22Rv1 (cell line): Measurements from ENCODE around the gene UCKL1.
A peak's percentile ranks its signal among the peaks of the same experiment; 100 is the strongest.

Experiments used
- H3K27ac ChIP-seq: fragments of 450-650 bp; 2 replicates; pipeline ENCODE4 v1.5.1; 2017
- ZFX ChIP-seq: fragments of 450-650 bp; IDR thresholded peaks from 2 replicates; pipeline ENCODE4 v1.6.1; 2017; ENCODE audit warnings: antibody characterized with exemption, borderline replicate concordance
- TF ChIP-seq, protein P1 (sequence below): fragments of 450-650 bp; IDR thresholded peaks from 2 replicates; pipeline ENCODE4 v1.5.1; 2017; ENCODE audit warnings: mild to moderate bottlenecking

UCKL1 gene

DNA sequence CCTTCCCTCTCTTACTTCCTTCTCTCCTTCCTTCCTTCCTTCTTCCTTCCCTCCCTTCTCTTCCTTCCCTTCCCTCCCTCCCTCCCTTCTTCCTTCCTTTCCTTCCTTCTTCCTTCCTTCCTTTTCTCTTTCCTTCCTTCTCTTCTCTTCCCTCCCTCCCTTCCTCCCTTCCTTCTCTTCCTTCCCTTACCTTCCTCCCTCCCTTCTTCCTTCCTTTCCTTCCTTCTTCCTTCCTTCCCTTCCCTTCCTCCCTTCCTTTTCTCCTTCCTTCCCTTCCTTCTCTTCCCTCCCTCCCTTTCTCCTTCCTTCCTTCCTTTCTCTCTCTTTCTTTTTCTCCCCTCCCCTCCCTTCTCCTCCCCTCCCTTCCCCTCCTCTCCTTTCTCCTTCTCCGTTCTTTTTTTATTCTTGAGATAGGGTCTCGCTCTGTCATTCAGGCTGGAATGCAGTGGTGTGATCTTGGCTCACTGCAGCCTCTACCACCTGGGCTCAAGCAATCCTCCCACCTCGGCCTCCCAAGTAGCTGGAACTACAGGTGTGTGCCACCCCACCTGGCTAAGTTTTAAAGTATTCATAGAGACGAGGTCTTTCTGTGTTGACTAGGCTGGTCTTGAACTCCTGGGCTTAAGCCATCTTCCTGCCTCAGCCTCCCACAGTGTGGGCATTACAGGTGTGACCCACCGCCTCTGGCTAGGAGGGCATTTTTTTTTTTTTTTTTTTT, 14.7 kb upstream of the UCKL1 start:
- H3K27ac ChIP-seq = peak overlapping the region; percentile 31; the same call in 1 of the 2 replicates
- TF ChIP-seq, protein P1, sequence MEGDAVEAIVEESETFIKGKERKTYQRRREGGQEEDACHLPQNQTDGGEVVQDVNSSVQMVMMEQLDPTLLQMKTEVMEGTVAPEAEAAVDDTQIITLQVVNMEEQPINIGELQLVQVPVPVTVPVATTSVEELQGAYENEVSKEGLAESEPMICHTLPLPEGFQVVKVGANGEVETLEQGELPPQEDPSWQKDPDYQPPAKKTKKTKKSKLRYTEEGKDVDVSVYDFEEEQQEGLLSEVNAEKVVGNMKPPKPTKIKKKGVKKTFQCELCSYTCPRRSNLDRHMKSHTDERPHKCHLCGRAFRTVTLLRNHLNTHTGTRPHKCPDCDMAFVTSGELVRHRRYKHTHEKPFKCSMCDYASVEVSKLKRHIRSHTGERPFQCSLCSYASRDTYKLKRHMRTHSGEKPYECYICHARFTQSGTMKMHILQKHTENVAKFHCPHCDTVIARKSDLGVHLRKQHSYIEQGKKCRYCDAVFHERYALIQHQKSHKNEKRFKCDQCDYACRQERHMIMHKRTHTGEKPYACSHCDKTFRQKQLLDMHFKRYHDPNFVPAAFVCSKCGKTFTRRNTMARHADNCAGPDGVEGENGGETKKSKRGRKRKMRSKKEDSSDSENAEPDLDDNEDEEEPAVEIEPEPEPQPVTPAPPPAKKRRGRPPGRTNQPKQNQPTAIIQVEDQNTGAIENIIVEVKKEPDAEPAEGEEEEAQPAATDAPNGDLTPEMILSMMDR = no peak
- TF ChIP-seq ZFX = no peak

DNA sequence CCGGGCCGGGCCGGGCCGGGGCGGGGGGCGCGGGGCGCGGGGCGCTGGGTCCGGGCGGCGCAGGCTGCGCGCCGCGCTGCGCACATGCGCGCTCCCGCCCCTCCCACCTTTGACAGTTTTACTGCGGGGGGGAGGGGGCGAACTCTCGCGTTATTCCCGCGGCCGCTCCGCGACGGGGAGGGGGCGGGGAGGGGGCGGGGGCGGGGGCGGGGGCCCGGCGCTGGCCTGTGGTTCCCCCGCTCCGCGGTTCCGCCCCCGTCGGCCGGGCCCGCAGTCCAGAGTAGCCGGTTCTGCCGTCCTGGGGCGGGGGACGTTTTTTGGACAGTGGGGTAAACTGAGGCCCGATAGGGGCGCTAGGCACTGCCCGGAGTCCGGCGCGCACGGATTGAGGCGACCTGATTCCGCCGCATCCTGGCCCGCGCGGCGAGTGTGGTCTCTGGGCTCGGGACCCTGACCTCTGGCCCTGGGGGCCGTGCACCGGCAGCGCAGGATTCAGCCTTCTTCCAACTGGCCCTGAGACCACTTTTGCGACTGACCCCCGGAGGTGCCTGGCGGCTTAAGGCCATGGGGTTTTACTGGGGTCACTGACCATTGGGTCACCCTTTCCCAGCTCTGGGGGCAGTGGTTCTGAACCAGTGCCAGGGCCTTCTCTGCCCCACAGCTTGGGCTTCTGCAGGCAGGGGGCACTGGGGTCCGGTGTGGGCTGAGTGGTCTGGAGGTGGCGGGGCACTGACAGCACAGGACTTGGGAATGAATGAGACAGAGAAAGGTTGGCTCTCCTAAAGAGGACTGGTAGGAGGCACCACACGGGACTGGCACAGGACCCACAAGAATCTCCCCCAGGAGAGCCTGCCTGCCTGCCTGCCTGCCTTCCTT, 13.9 kb upstream of the UCKL1 start, which contains the start of gene ZNF512B:
Gene ZNF512B (minus strand): TSS at position 93 of the 876 bp plus-strand sequence. CDS start 1,980 bp downstream, outside the sequence.
- no peak for TF ChIP-seq ZFX
- TF ChIP-seq, protein P1 = no peak
- peak within 1 kb of the TSS; percentile 77 for H3K27ac ChIP-seq

DNA sequence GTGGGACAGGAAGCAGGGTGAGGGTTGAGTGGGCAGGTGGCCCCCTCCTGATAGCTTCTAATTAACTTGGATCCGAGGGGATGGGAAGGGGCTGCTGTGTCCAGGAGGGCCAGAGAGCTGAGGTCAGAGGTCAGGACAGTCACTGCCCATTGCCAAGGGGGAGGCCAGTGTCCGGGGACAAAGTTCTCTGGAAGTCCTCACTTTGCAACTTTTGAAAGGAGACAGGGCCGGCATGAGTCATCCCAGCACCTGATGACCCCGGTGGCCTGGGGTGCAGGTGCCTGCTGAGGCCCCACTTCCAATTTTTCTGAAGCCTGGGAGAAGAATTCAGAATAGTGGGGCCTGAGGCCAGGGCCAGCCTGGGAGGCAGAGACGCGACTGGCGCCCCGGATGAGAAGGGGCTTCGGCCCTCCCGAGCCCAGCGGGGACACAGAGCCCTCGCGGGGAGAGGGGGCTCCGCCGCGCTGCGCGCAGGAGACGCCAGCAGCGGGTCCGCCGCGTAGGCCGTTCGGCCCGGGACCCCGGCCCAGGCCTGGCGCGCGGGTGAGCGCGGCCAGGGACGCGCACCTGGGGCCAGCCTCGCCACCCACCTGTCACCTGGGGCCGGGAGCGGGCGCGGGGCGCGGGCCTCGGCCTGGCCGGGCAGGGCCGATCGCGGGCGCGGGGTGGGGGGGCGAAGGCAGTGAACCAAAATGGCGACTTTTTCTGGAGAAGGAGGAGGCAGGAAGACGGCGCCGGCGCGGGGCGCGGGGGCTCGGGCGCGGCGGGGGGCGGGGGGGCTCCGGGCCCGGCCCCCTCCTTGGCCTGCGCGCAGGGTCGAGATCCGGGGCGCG, 12.9 kb upstream of the UCKL1 start:
- peak overlapping the region; percentile 77 for H3K27ac ChIP-seq
- no peak for TF ChIP-seq ZFX
- TF ChIP-seq, protein P1 = no peak

DNA sequence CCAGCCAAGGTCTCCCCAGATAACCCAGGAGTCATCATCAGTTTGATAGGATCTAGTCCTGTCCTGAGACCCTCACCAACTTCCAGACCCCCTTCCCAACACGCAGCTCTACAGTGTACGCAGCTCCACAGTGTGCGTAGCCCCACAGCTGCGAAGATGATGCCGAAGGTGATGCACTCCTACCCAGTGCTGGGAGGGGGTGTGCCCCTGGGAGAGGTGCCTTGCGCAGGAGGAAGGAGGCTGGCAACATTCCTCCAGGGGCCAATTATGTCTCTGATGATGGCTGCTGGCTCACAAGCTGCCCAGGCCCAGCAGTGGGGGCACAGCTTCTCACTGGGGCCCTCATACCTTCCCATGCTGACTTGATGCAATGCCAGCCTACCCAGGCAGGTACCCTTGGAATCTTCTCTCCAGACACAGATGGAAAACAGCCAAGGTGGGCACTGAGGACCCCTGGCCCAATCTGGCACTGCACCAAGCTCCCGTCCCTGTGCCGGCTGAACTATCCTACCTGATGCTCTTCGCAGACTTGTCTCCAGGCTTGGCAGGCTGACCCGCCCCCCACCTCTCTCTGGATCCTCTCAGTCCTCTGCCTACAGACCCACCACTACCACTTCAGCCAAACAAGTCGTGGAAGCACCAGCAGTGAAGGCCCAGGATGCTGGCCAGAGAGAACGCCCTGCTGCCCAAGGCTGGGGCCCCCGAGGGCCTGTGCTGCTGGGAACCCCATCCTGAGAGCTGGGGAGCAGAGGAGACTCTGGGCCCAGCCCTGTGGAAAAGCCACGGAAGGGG, 12.1 kb upstream of the UCKL1 start:
- peak overlapping the region; percentile 77 for H3K27ac ChIP-seq
- TF ChIP-seq, protein P1 = no peak
- TF ChIP-seq ZFX = no peak

DNA sequence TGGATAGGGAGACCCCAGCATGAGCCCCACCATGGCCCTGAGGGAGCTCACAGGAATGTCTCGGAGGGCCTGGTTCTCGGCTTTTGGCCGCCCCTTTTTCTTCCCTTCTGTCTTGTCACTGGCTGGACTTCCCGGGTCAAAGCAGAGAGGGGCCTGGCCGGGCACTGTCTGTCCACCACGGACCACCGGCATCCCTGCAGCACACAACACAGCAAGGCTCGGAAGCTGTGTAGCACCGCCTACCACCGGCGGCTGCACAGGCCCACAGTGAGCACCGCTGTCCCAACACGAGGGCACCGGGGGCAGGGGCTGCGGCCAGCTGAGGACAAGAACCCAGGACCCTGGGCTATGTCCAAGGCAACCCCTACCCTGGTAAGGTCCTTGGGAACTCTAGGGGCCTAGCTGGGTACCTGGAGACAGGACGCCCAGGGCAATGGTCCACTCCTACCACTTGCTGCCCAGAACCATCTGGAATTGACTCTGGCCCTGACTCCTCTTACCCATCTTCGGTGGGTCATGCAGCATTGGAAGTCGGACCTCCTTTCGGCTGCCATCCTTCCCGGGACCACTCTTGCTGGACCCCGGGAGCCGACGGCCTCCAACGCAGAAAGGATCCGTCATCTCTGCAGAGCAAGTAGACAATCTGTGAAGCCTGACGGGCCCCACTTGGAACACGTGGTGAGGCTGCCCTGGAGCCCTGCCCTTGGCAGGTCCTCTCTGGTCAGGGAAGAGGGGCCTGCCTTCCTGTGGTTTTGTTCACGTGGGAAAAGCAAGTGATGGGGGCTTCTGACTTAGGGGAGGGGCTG, 11.3 kb upstream of the UCKL1 start:
- no peak overlapping the region for H3K27ac ChIP-seq
- TF ChIP-seq, protein P1 = no peak
- no peak for TF ChIP-seq ZFX

DNA sequence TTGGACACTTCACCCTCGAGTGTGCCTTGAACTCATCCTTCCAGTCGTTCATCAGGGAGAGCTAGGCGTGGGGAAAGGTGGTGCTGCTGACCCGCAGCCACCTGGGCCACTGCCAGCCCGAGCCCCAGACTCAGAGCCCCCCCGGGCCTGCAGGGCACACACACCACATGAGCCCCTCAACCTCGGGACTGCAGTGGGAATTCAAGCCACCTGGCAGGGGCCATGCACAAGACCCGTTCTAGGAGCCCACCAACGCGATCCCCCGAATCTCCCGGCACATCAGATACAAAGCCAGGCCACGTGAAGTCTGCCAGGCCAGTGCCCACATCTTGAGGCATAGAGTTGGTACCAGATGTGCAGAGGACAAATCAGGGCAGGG, 10.7 kb upstream of the UCKL1 start:
- H3K27ac ChIP-seq = no peak overlapping the region
- TF ChIP-seq, protein P1 = no peak
- no peak for TF ChIP-seq ZFX
